DND-41 (cell line): ENCODE measurements around the gene DGKB.

Source experiments
- EZH2 ChIP-seq: IDR thresholded peaks from 3 replicates; pipeline ENCODE4 v1.6.1; 2012; ENCODE audit warnings: borderline replicate concordance, low read depth, mild to moderate bottlenecking, moderate library complexity, low read length, inconsistent platforms; ENCODE audit not compliant: severe bottlenecking
- TF ChIP-seq, protein P1 (sequence below): IDR thresholded peaks from 2 replicates; pipeline ENCODE4 v1.5.1; 2012; ENCODE audit warnings: borderline replicate concordance, low read length, moderate library complexity, mild to moderate bottlenecking; ENCODE audit not compliant: poor library complexity, severe bottlenecking; ENCODE audit errors: extremely low read depth

- TF ChIP-seq, protein P1, sequence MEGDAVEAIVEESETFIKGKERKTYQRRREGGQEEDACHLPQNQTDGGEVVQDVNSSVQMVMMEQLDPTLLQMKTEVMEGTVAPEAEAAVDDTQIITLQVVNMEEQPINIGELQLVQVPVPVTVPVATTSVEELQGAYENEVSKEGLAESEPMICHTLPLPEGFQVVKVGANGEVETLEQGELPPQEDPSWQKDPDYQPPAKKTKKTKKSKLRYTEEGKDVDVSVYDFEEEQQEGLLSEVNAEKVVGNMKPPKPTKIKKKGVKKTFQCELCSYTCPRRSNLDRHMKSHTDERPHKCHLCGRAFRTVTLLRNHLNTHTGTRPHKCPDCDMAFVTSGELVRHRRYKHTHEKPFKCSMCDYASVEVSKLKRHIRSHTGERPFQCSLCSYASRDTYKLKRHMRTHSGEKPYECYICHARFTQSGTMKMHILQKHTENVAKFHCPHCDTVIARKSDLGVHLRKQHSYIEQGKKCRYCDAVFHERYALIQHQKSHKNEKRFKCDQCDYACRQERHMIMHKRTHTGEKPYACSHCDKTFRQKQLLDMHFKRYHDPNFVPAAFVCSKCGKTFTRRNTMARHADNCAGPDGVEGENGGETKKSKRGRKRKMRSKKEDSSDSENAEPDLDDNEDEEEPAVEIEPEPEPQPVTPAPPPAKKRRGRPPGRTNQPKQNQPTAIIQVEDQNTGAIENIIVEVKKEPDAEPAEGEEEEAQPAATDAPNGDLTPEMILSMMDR = no peak
- TF ChIP-seq EZH2 = no peak
These were observed 615.2 kb downstream of the DGKB start for GRCh38 chr7:14287398-14287797.
